GM12892 (cell line): ENCODE data around the gene LYPD6B.

Experiments used
- POLR2A ChIP-seq: IDR thresholded peaks from 2 replicates; pipeline ENCODE4 v1.6.1; 2011; ENCODE audit warnings: low read depth, low read length, control low read depth
- POLR2AphosphoS5 ChIP-seq: IDR thresholded peaks from 2 replicates; pipeline ENCODE4 v1.6.1; 2011; ENCODE audit warnings: low read depth, low read length, control low read depth
- TAF1 ChIP-seq: IDR thresholded peaks from 2 replicates; pipeline ENCODE4 v1.6.1; 2011; ENCODE audit warnings: low read depth, mild to moderate bottlenecking, control low read depth, low read length, borderline replicate concordance

DNA sequence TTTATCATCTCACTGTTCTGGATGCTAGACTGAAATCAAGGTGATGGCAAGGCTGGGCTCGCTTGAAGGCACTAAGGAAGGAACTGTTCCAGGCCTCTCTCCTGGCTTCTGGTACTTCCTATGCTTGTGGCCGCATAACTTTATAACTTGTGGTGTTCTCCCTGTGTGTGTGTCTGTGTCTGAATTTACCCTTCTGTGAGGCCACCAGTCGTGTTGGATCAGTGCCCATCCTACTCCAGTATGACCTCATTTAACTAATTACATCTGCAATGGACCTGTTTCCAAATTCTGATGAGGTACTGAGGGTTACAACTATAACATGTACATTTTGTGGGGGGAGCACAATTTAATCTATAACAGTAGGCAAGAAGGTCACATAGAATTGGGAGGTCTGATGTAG lies 41.6 kb downstream of the LYPD6B start:
- no peak for TF ChIP-seq TAF1
- TF ChIP-seq POLR2A: no peak
- no peak for TF ChIP-seq POLR2AphosphoS5
